Measurements from ENCODE around the gene GLIS1.
"Not testable (repeated sequence)": the region's sequence is repeated elsewhere in the genome, so short reads cannot be mapped to it uniquely, and the experiment has no call there.

GLIS1 gene

GRCh38 chr1:53654216-53655210, 84.5 kb downstream of the GLIS1 start:
- DNase-seq (ENCODE audit: low spot score), result no peak

GRCh38 chr1:53653631-53654030, 85.3 kb downstream of the GLIS1 start:
- no peak for DNase-seq (ENCODE audit: low spot score)

- no peak for DNase-seq (ENCODE audit: low spot score)
These were observed 85.8 kb downstream of the GLIS1 start for GRCh38 chr1:53653200-53653575.

- no peak for DNase-seq (ENCODE audit: low spot score)
These were observed 86.3 kb downstream of the GLIS1 start for GRCh38 chr1:53652441-53653199.

- DNase-seq (ENCODE audit: low spot score), result no peak
These were observed 87.6 kb downstream of the GLIS1 start for GRCh38 chr1:53651356-53651755.

- DNase-seq (ENCODE audit: low spot score), result no peak
These were observed 90.4 kb downstream of the GLIS1 start for GRCh38 chr1:53648516-53648915.

GRCh38 chr1:53647915-53648314, 91.0 kb downstream of the GLIS1 start:
- DNase-seq (ENCODE audit: low spot score), result not testable (repeated sequence)

GRCh38 chr1:53646732-53647131, 92.2 kb downstream of the GLIS1 start:
- no peak for DNase-seq (ENCODE audit: low spot score)

GRCh38 chr1:53645690-53646078, 93.3 kb downstream of the GLIS1 start:
- no peak for DNase-seq (ENCODE audit: low spot score)

GRCh38 chr1:53644909-53645689, 93.9 kb downstream of the GLIS1 start:
- DNase-seq (ENCODE audit: low spot score), result no peak

GRCh38 chr1:53644496-53644895, 94.5 kb downstream of the GLIS1 start:
- no peak for DNase-seq (ENCODE audit: low spot score)

- no peak for DNase-seq (ENCODE audit: low spot score)
These were observed 95.0 kb downstream of the GLIS1 start for GRCh38 chr1:53643881-53644390.

- no peak for DNase-seq (ENCODE audit: low spot score)
These were observed 95.7 kb downstream of the GLIS1 start for GRCh38 chr1:53643041-53643880.

GRCh38 chr1:53642607-53643006, 96.4 kb downstream of the GLIS1 start:
- no peak for DNase-seq (ENCODE audit: low spot score)

GRCh38 chr1:53642215-53642555, 96.8 kb downstream of the GLIS1 start:
- DNase-seq (ENCODE audit: low spot score), result no peak

GRCh38 chr1:53641481-53642214, 97.3 kb downstream of the GLIS1 start:
- no peak for DNase-seq (ENCODE audit: low spot score)

- DNase-seq (ENCODE audit: low spot score), result no peak
These were observed 98.3 kb downstream of the GLIS1 start for GRCh38 chr1:53640701-53641075.

GRCh38 chr1:53639996-53640700, 98.8 kb downstream of the GLIS1 start:
- no peak for DNase-seq (ENCODE audit: low spot score)

- no peak for DNase-seq (ENCODE audit: low spot score)
These were observed 99.7 kb downstream of the GLIS1 start for GRCh38 chr1:53639251-53639763.

Data from hematopoietic multipotent progenitor cell treated with erythropoietin and hydrocortisone succinate and interleukin-3 and kit ligand, for 15 days (in vitro differentiated cells).